WERI-Rb-1 (cell line): Measurements from ENCODE around the gene HCN4.

Source experiments
- DNase-seq: peaks from one replicate; pipeline ENCODE4 v3.0.0-alpha.2; 2020
- H3K27ac ChIP-seq: fragments of 250-450 bp; sonication (Bioruptor Pico); 2 replicates; pipeline ENCODE4 v1.5.1; 2020; ENCODE audit warnings: mild to moderate bottlenecking, moderate library complexity
- H3K27me3 ChIP-seq: fragments of 250-450 bp; sonication (Bioruptor Pico); 2 replicates; pipeline ENCODE4 v1.5.1; 2021; ENCODE audit warnings: mild to moderate bottlenecking, low read depth, moderate library complexity; ENCODE audit not compliant: insufficient read depth, severe bottlenecking
- H3K36me3 ChIP-seq: fragments of 250-450 bp; sonication (Bioruptor Pico); 2 replicates; pipeline ENCODE4 v1.5.1; 2020; ENCODE audit warnings: mild to moderate bottlenecking, moderate library complexity
- H3K4me3 ChIP-seq: 2 replicates; pipeline ENCODE4 v1.5.1; 2011; ENCODE audit warnings: low read depth, mild to moderate bottlenecking, control low read depth, low read length
- H3K9me3 ChIP-seq: fragments of 250-450 bp; sonication (Bioruptor Pico); 2 replicates; pipeline ENCODE4 v1.5.1; 2021; ENCODE audit warnings: mild to moderate bottlenecking, moderate library complexity; ENCODE audit not compliant: severe bottlenecking
- CTCF ChIP-seq: IDR thresholded peaks from 2 replicates; pipeline ENCODE4 v1.5.1; 2011; ENCODE audit warnings: low read depth, mild to moderate bottlenecking, control low read depth, inconsistent platforms, low read length

Gene HCN4

DNA sequence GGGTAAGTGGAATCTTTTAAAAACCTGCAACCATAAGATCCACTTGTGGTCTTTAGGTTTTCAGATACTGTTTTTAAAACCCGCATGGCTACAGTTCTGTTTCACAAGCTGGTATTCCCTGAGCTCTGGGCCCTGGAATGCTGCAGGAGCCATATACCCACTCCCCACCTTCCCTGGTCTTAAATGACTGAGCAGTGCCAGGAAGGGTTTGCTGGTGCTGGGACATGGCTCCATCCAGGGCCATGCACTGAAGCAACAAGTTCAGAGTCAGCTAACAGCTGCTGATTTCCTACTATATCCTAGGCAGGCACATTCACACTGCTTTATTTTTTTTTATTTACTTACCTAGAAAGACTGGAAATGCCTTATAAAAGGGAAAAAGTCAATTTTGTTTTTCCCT lies 77.3 kb downstream of the HCN4 start:
- no peak for TF ChIP-seq CTCF
- Histone ChIP-seq H3K36me3 (peaks cover 84% of the 10 kb centered on the region), H3K4me3 (no peak overlapping the region), H3K9me3 (no peaks in the 10 kb centered on the region), H3K27me3 (no peaks in the 10 kb centered on the region), H3K27ac (no peak overlapping the region)
- DNase-seq = no peak

DNA sequence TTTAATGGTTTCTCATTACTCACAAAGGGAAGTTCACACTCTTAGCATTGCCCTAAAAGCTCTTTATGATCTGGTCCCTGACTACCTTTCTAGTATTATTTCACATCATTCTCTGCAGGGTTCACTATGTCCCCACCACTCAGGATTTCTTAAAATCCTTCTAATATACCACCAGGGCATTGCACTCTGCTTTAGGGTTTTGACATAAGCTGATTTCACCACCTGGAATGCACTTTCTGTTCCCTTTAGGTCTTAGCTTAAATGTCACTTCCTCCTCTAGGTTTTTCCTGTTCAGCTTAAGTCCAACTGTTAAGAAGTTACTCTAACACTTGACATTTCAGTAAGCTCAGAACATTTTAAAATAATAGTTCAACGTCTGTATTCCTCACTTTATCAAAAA lies 81.7 kb downstream of the HCN4 start:
- H3K9me3 ChIP-seq = no peaks in the 10 kb centered on the region
- no peak overlapping the region for H3K4me3 ChIP-seq
- no peak overlapping the region for H3K27ac ChIP-seq
- no peaks in the 10 kb centered on the region for H3K27me3 ChIP-seq
- H3K36me3 ChIP-seq = peaks cover 87% of the 10 kb centered on the region
- DNase-seq = no peak
- TF ChIP-seq CTCF = no peak

- Histone ChIP-seq H3K27me3 (no peaks in the 10 kb centered on the region), H3K9me3 (no peaks in the 10 kb centered on the region), H3K27ac (no peak overlapping the region), H3K4me3 (no peak overlapping the region), H3K36me3 (peaks cover 90% of the 10 kb centered on the region)
- no peak for TF ChIP-seq CTCF
- no peak for DNase-seq
These were observed 82.4 kb downstream of the HCN4 start for GRCh38 chr15:73286311-73286710.

DNA sequence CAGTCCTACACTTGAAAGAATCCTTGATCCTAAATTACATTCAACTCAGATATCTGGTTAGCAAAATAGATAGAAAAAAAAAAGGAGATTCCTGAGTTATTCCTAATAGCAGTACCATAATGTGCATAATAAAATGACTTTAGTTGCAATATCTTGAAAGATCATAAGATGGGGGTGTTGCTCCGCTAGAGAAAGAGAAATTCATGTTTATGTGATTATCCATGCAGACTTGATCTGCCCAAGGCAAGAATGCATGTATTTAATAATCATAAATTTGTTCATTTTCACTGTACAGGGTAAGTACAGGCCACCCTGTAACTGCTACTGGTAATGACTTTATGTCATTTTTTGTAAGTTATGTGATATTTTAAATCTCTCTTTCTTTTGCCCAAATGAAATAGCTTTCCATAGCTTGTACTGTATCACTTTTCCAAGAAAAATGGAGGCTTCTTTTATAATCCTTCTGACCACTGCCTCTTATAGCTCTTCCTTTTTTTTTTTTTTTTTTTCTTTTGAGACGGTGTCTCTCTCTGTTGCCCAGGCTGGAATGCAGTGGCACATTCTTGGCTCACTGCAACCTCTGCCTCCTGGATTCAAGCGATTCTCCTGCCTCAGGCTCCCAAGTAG lies 84.6 kb downstream of the HCN4 start:
- Histone ChIP-seq H3K27ac (no peak overlapping the region), H3K36me3 (peaks cover 78% of the 10 kb centered on the region), H3K27me3 (no peaks in the 10 kb centered on the region), H3K4me3 (no peak overlapping the region), H3K9me3 (no peaks in the 10 kb centered on the region)
- DNase-seq = no peak
- no peak for TF ChIP-seq CTCF

DNA sequence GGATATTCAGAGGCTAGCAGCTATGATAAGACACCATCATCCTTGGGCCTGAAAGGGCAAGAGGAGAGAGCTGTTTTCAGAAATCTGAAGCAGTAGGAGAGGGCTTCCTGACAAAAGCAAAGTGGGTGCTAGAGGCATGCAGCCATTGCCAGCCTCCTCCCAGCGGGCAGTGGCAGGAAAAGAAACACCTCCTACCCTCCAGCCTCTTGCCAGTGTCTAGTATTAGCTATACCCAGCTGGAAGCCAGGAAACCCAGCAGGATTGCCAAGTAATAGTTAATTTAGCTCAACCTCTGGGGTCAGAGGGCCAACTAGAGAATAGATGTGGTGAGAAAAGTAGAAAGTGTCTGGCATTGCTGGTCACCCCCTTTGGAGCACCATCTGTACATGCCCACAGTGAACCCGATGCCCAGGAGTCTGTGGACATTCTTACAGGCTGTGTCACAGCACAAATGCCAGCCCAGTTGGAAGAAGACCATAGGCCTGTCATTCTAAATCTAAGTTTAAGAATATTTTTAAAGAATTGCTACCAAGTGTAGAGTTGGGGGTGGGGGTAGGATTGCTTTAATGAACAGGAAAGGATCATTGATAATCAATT lies 85.3 kb downstream of the HCN4 start:
- Histone ChIP-seq H3K27me3 (no peaks in the 10 kb centered on the region), H3K27ac (no peak overlapping the region), H3K4me3 (no peak overlapping the region), H3K9me3 (no peaks in the 10 kb centered on the region), H3K36me3 (peaks cover 74% of the 10 kb centered on the region)
- no peak for TF ChIP-seq CTCF
- DNase-seq = no peak
